ENCODE measurements around the gene WDR20. TPM values are rescaled to one million over a fixed set of nuclear protein-coding genes. Genes with fewer than 3 reads are reported as not detected.

Gene WDR20
- total and polyA plus RNA-seq, 2 donors (not counting 3 experiments of a cell fraction or from before 2014, with no cell fraction given): 12.2 to 22.4 TPM

GRCh38 chr14:102215071-102215470 is 75.4 kb downstream of the WDR20 start:
- Histone ChIP-seq H3K27me3 (ENCODE audit: control insufficient read depth in 2 of 2, insufficient read depth in 2 of 2, low read length in 2 of 2) (no peaks in the 10 kb centered on the region), H3K9me3 (replicated peaks; ENCODE audit: control insufficient read depth, insufficient read depth, low read length) (no peaks in the 10 kb centered on the region), H3K4me1 (ENCODE audit: control insufficient read depth, extremely low read depth, insufficient read depth, low read length) (no peaks in the 10 kb centered on the region), H3K4me2 (ENCODE audit: insufficient read depth, low read length) (no peak overlapping the region), H3K36me3 (ENCODE audit: control insufficient read depth in 2 of 2, extremely low read depth in 1 of 2, insufficient read depth in 2 of 2, low read length in 2 of 2) (peaks cover 0 to 2% of the 10 kb centered on the region in 2 experiments), H4K20me1 (replicated peaks; ENCODE audit: control insufficient read depth, extremely low read depth, insufficient read depth, low read length) (no peaks in the 10 kb centered on the region), H3K9ac (replicated peaks; ENCODE audit: extremely low read depth, insufficient read depth, low read length) (no peak overlapping the region), H3K79me2 (ENCODE audit: control insufficient read depth, insufficient read depth, low read length) (no peaks in the 10 kb centered on the region), H2AFZ (ENCODE audit: low read depth, low read length) (no peak overlapping the region), H3K4me3 (replicated peaks in 1 of 3; ENCODE audit: insufficient read depth in 1 of 3, low read depth in 1 of 3, low read length in 3 of 3) (no peak overlapping the region), H3K9me1 (replicated peaks; ENCODE audit: control insufficient read depth, extremely low read depth, insufficient read depth, low read length) (no peaks in the 10 kb centered on the region), H3K27ac (ENCODE audit: insufficient read depth, low read depth, low read length) (no peak overlapping the region)
- CTCF ChIA-PET: interaction anchor here (1.1 kb wide), 1 partner anchor 99 kb away, joined by 4 read pairs; no protein-coding TSS in a partner anchor
- FAIRE-seq: no peak
- no peak for TF ChIP-seq MAX (IDR thresholded peaks at IDR 0.05; ENCODE audit: insufficient read depth, insufficient read length)
- no peak for TF ChIP-seq POLR2AphosphoS5 (IDR thresholded peaks at IDR 0.05; ENCODE audit: insufficient read depth, low read depth, low read length)
- no peak for TF ChIP-seq POLR2A (IDR thresholded peaks at IDR 0.05; ENCODE audit: low read depth, low read length)
- no peak for TF ChIP-seq EZH2 (IDR thresholded peaks at IDR 0.05; ENCODE audit: borderline replicate concordance, low read depth, low read length, severe bottlenecking)
- no peak for TF ChIP-seq JUN (IDR thresholded peaks at IDR 0.05; ENCODE audit: borderline replicate concordance, insufficient read depth, insufficient read length, low read depth)
- TF ChIP-seq CTCF (IDR thresholded peaks at IDR 0.05; ENCODE audit: extremely low read depth in 1 of 2, insufficient read depth in 1 of 2, low read depth in 1 of 2, low read length in 2 of 2): no peak
- TF ChIP-seq FOS (IDR thresholded peaks at IDR 0.05; ENCODE audit: borderline replicate concordance, insufficient read depth, low read length): no peak
- no peak for TF ChIP-seq GATA2 (IDR thresholded peaks at IDR 0.05; ENCODE audit: insufficient read depth, insufficient read length, low read depth, low read length)
- TF ChIP-seq MYC (IDR thresholded peaks at IDR 0.05; ENCODE audit: low read depth, low read length): no peak
- intact Hi-C loops (cut with micrococcal nuclease) (no loop called here), dilution Hi-C loops (cut with MboI; ENCODE audit: extremely low pct_ligation_motif_present, low sequenced_read_pairs) (no loop called here)
- no TSS peak for BruUV-seq (replicated peaks)
- DNase-seq (ENCODE audit: low read depth, low spot score): no peak
- POLR2A ChIA-PET: no interaction called here
